AG10803 (cell line): Measurements from ENCODE around the gene KIFC3.

Experiments
- DNase-seq: peaks from one replicate; pipeline ENCODE4 v3.0.0; 2010; ENCODE audit warnings: low read depth
- H3K4me3 ChIP-seq: 2 replicates; pipeline ENCODE4 v1.5.1; 2011; ENCODE audit warnings: mild to moderate bottlenecking, low read length, control low read depth
- TF ChIP-seq, protein P1 (sequence below): conservative IDR thresholded peaks from 2 replicates; pipeline ENCODE4 v1.5.1; 2011; ENCODE audit warnings: mild to moderate bottlenecking, low read length, control low read depth, inconsistent platforms

KIFC3 gene

DNA sequence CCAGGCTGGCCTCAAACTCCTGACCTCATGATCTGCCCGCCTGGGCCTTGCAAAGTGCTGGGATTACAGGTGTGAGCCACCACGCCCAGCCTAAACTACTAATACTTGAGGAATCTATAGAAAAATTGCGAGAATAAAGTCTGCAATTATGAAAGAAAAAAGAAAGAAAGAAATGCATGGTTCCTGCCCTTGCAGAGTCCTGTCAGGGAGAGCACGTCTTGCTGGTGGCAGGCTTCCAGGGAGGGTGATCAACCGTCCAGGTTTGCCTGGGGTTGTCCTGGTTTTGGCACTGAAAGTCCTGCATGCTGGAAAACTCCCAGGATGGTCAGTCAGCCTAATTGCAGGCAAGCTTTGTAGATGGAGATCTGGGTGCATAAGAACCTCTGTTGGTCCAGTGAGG, 21.5 kb upstream of the KIFC3 start:
- TF ChIP-seq, protein P1, sequence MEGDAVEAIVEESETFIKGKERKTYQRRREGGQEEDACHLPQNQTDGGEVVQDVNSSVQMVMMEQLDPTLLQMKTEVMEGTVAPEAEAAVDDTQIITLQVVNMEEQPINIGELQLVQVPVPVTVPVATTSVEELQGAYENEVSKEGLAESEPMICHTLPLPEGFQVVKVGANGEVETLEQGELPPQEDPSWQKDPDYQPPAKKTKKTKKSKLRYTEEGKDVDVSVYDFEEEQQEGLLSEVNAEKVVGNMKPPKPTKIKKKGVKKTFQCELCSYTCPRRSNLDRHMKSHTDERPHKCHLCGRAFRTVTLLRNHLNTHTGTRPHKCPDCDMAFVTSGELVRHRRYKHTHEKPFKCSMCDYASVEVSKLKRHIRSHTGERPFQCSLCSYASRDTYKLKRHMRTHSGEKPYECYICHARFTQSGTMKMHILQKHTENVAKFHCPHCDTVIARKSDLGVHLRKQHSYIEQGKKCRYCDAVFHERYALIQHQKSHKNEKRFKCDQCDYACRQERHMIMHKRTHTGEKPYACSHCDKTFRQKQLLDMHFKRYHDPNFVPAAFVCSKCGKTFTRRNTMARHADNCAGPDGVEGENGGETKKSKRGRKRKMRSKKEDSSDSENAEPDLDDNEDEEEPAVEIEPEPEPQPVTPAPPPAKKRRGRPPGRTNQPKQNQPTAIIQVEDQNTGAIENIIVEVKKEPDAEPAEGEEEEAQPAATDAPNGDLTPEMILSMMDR: no peak
- H3K4me3 ChIP-seq: no peak overlapping the region
- no peak for DNase-seq

DNA sequence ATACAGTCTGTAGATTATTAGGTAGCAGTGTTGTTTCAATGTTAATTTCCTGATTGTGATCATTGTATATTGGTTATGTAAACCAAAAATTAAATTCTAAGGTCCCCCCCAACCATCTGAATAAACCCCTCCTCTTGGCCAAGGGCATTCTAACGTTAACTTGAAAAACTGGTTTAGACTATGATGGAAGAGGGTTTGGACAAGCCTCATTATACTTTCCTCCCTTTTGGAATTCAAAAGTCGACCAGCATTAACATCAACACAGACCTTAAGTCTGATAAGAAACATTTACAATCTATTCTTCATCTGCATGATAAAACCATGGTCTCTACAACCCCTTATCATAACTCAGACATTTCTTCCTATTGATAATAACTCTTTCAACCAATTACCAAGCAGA, 20.6 kb upstream of the KIFC3 start:
- H3K4me3 ChIP-seq: no peak overlapping the region
- no peak for DNase-seq
- TF ChIP-seq, protein P1: no peak

DNA sequence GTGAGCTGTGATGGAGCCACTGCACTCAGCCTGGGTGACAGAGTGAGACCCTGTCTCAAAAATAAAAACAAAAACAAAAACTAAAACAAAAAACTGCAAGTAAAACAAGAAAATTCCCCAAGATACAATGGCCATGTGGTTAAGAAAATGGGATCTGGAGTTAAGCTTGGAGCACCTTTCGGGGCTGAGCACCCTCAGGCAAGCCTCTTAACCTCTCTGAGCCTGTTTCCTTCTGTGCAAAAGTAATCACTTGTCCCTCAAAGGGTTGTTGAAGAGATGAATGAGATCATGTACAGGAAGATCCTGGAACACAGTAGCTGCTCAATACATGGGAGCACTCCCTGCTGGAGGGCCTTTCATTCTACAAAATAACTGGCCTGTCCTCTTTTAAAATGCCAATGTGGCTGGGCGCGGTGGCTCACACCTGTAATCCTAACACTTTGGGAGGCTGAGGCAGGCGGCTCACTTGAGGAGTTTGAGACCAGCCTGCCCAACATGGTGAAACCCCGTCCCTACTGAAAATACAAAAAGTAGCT, 19.8 kb upstream of the KIFC3 start:
- TF ChIP-seq, protein P1: no peak
- DNase-seq: no peak
- no peak overlapping the region for H3K4me3 ChIP-seq

DNA sequence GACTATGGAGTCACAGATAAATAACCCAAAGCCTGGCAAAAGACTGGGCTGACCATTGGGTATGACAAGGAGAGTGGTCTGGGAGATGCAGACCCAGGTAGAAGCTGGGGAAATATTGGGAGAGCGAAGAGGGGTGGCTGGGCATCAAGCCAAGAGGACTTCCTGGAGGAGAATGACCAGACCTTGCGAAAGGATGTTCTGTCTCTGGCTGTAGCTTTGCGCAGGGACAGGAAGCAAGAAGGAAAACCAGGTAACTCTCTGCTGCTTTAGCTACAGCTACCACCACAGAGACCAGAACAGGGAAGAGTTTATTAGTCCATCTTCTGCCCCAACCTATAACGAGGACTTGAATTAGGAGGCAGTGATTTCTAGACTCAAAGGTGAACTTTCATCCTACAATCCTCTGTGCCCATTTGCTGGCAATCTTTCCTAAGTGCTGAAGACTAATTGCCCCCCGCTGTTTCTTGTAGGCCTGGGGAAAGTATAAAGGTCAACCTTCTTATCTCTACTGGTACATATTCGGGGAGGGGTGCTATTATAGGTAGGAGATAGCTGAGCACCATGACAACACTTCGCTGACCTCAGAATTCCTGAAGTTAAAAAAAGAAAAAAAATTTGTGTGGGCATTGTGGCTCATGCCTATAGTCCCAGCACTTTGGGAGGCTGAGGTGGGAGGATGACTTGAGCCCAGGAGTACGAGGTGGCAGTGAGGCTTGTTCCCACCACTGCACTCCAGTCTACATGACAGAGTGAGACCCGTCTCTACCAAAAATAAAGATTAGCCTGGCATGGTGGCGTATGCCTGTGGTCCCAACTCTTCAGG, 19.1 kb upstream of the KIFC3 start:
- no peak for DNase-seq
- TF ChIP-seq, protein P1: no peak
- H3K4me3 ChIP-seq: no peak overlapping the region

DNA sequence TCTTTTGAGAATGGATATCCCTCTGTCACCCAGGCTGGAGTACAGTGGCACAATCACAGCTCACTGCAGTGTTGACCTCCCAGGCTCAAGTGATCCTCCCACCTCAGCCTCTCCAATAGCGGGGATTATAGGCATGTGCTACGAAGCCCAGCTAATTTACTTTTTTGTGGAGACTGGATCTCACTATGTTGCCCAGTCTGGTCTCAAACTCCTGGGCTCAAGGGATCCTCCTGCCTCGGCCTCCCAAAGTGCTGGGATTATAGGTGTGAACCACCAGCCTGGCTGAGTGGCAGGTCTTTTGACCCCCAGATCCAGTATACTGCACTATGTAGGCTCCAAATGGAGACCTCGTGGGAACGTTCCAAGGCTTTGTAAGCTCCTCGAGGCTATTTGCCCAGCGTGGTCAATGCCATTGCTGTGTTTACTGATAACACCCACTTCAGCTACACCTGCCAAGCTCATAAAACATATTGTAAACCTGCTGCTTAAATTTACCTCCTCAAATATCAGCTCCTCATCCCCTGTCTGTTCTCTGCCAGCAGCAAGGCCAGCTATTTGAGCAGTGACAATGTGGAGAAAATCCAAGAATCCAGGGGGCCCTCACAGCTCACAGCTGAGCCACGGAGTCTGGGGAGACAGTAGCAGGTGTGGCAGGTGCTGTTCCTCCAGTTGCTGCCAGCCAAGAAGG, 16.2 kb upstream of the KIFC3 start:
- TF ChIP-seq, protein P1: no peak
- H3K4me3 ChIP-seq: no peak overlapping the region
- DNase-seq: no peak

DNA sequence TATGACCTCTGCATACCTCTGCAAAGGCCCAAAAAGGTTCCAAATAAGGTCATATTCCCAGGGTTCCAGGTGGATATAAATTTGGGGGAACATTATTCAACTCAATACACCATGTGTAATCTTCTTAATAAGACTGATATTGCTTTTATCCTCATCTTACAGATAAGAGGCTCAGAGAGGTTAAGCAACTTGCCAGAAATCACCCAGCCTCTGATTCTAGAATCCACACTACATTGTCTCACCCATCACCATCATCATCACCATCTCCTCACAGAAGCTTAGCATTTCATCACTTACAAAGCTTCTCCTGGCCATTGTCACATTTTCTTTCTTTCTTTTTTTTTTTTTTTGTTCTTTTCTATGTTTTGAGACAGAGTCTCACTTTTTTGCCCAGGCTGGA, 15.4 kb upstream of the KIFC3 start:
- no peak for DNase-seq
- no peak overlapping the region for H3K4me3 ChIP-seq
- TF ChIP-seq, protein P1: no peak
